Memory B cell (primary cell): ENCODE data around the gene HTR2B.
A peak's percentile ranks its signal among the peaks of the same experiment; 100 is the strongest.

ENCODE experiments used
- ATAC-seq: fragments of 150-1000 bp; cut with Tn5 transposase; 2 replicates; pipeline ENCODE4 v1.10.0; 2021; ENCODE audit warnings: low read depth, mild to moderate bottlenecking, moderate library complexity
- DNase-seq, 2 donors: peaks; one replicate each; pipeline ENCODE4 v3.0.0; 2022; ENCODE audit warnings: low spot score in 2 of 2
- H3K27ac Mint-ChIP-seq: one replicate; pipeline ENCODE4 v1.8.0; 2022; ENCODE audit warnings: mild to moderate bottlenecking, moderate library complexity, mixed read lengths
- H3K27me3 Mint-ChIP-seq: one replicate; pipeline ENCODE4 v1.8.0; 2022; ENCODE audit warnings: mixed read lengths
- H3K36me3 Mint-ChIP-seq: one replicate; pipeline ENCODE4 v1.8.0; 2022; ENCODE audit warnings: mild to moderate bottlenecking, mixed read lengths
- H3K4me1 Mint-ChIP-seq: one replicate; pipeline ENCODE4 v1.8.0; 2022; ENCODE audit warnings: mixed read lengths
- H3K4me3 Mint-ChIP-seq: one replicate; pipeline ENCODE4 v1.8.0; 2022; ENCODE audit warnings: mild to moderate bottlenecking, moderate library complexity, mixed read lengths
- H3K9me3 Mint-ChIP-seq: one replicate; pipeline ENCODE4 v1.8.0; 2022; ENCODE audit warnings: mixed read lengths

The HTR2B gene

GRCh38 chr2:231124838-231125568 is at the start of gene HTR2B:
TSS of gene HTR2B (minus strand) at chr2:231125042. CDS start at chr2:231123764, 1,278 bp downstream.
- no peak for DNase-seq
- peaks cover 4% of the 10 kb centered on the region for H3K36me3 Mint-ChIP-seq
- no peaks in the 10 kb centered on the region for H3K27me3 Mint-ChIP-seq
- H3K4me3 Mint-ChIP-seq, result no peak within 1 kb of the TSS
- H3K27ac Mint-ChIP-seq, result no peak within 1 kb of the TSS
- no peaks in the 10 kb centered on the region for H3K9me3 Mint-ChIP-seq
- peaks cover 4% of the 10 kb centered on the region for H3K4me1 Mint-ChIP-seq
- no peak for ATAC-seq

GRCh38 chr2:231174211-231174651 is 49.4 kb upstream of the HTR2B start:
- Mint-ChIP-seq H3K27ac (no peak overlapping the region), H3K36me3 (peaks cover 24% of the 10 kb centered on the region), H3K27me3 (no peaks in the 10 kb centered on the region), H3K9me3 (no peaks in the 10 kb centered on the region), H3K4me1 (peaks cover 3% of the 10 kb centered on the region), H3K4me3 (no peak overlapping the region)
- no peak for ATAC-seq
- no peak for DNase-seq

- Mint-ChIP-seq H3K27me3 (no peaks in the 10 kb centered on the region), H3K9me3 (no peaks in the 10 kb centered on the region)
- no peak for DNase-seq
These were observed 47.2 kb upstream of the HTR2B start for GRCh38 chr2:231172025-231172424.

GRCh38 chr2:231170055-231170454 is 45.2 kb upstream of the HTR2B start:
- Mint-ChIP-seq H3K4me1 (peaks cover 8% of the 10 kb centered on the region), H3K36me3 (peaks cover 44% of the 10 kb centered on the region), H3K27ac (no peak overlapping the region), H3K27me3 (no peaks in the 10 kb centered on the region), H3K4me3 (no peak overlapping the region), H3K9me3 (no peaks in the 10 kb centered on the region)
- DNase-seq (no peak), ATAC-seq (no peak)

More at GRCh38 chr2:231172025-231172424, 47.2 kb upstream of the HTR2B start:
- ATAC-seq, result no peak
- H3K4me1 Mint-ChIP-seq, result peaks cover 8% of the 10 kb centered on the region
- no peak overlapping the region for H3K4me3 Mint-ChIP-seq
- H3K36me3 Mint-ChIP-seq, result peaks cover 38% of the 10 kb centered on the region
- no peak overlapping the region for H3K27ac Mint-ChIP-seq

- H3K36me3 Mint-ChIP-seq, result peaks cover 43% of the 10 kb centered on the region
- no peaks in the 10 kb centered on the region for H3K27me3 Mint-ChIP-seq
- peaks cover 8% of the 10 kb centered on the region for H3K4me1 Mint-ChIP-seq
- H3K27ac Mint-ChIP-seq, result no peak overlapping the region
- H3K4me3 Mint-ChIP-seq, result no peak overlapping the region
- DNase-seq (no peak), ATAC-seq (no peak)
- no peaks in the 10 kb centered on the region for H3K9me3 Mint-ChIP-seq
These were observed 44.6 kb upstream of the HTR2B start for GRCh38 chr2:231169488-231169887.

- H3K9me3 Mint-ChIP-seq, result no peaks in the 10 kb centered on the region
- no peak for ATAC-seq
- peak overlapping the region; percentile 74 for H3K27ac Mint-ChIP-seq
- no peak for DNase-seq
- no peaks in the 10 kb centered on the region for H3K27me3 Mint-ChIP-seq
- H3K4me3 Mint-ChIP-seq, result no peak overlapping the region
- H3K36me3 Mint-ChIP-seq, result peaks cover 43% of the 10 kb centered on the region
- peaks cover 8% of the 10 kb centered on the region for H3K4me1 Mint-ChIP-seq
These were observed 43.8 kb upstream of the HTR2B start for GRCh38 chr2:231168460-231169139.

GRCh38 chr2:231167745-231168459 is 43.1 kb upstream of the HTR2B start:
- H3K4me3 Mint-ChIP-seq, result no peak overlapping the region
- H3K36me3 Mint-ChIP-seq, result peaks cover 46% of the 10 kb centered on the region
- ATAC-seq, result no peak

GRCh38 chr2:231163414-231164095 is 38.7 kb upstream of the HTR2B start:
- Mint-ChIP-seq H3K4me3 (no peak overlapping the region), H3K4me1 (peaks cover 11% of the 10 kb centered on the region), H3K27me3 (no peaks in the 10 kb centered on the region), H3K27ac (no peak overlapping the region), H3K36me3 (peaks cover 43% of the 10 kb centered on the region), H3K9me3 (no peaks in the 10 kb centered on the region)
- DNase-seq, result no peak
- ATAC-seq, result no peak

More at GRCh38 chr2:231167745-231168459, 43.1 kb upstream of the HTR2B start:
- no peak for DNase-seq
- Mint-ChIP-seq H3K27me3 (no peaks in the 10 kb centered on the region), H3K27ac (peak overlapping the region; percentile 74), H3K4me1 (peaks cover 8% of the 10 kb centered on the region), H3K9me3 (no peaks in the 10 kb centered on the region)

GRCh38 chr2:231163011-231163410 is 38.2 kb upstream of the HTR2B start:
- no peak for DNase-seq
- H3K4me3 Mint-ChIP-seq, result no peak overlapping the region
- H3K4me1 Mint-ChIP-seq, result peaks cover 6% of the 10 kb centered on the region
- H3K9me3 Mint-ChIP-seq, result no peaks in the 10 kb centered on the region
- no peaks in the 10 kb centered on the region for H3K27me3 Mint-ChIP-seq
- ATAC-seq, result no peak
- H3K27ac Mint-ChIP-seq, result no peak overlapping the region
- H3K36me3 Mint-ChIP-seq, result peaks cover 39% of the 10 kb centered on the region

GRCh38 chr2:231161877-231162329 is 37.1 kb upstream of the HTR2B start:
- Mint-ChIP-seq H3K36me3 (peaks cover 29% of the 10 kb centered on the region), H3K4me1 (peaks cover 3% of the 10 kb centered on the region), H3K9me3 (no peaks in the 10 kb centered on the region), H3K4me3 (no peak overlapping the region), H3K27me3 (no peaks in the 10 kb centered on the region), H3K27ac (peak overlapping the region; percentile 43)
- ATAC-seq, result no peak
- DNase-seq, result no peak

- H3K27me3 Mint-ChIP-seq, result no peaks in the 10 kb centered on the region
- peak overlapping the region; percentile 43 for H3K27ac Mint-ChIP-seq
- DNase-seq, result no peak
- H3K36me3 Mint-ChIP-seq, result peaks cover 24% of the 10 kb centered on the region
- no peak overlapping the region for H3K4me3 Mint-ChIP-seq
- peaks cover 3% of the 10 kb centered on the region for H3K4me1 Mint-ChIP-seq
- ATAC-seq, result peak; percentile 58
- H3K9me3 Mint-ChIP-seq, result no peaks in the 10 kb centered on the region
These were observed 36.5 kb upstream of the HTR2B start for GRCh38 chr2:231161252-231161839.

GRCh38 chr2:231160701-231161100 is 35.9 kb upstream of the HTR2B start:
- no peak overlapping the region for H3K27ac Mint-ChIP-seq
- ATAC-seq, result no peak
- H3K9me3 Mint-ChIP-seq, result no peaks in the 10 kb centered on the region
- DNase-seq, result no peak
- H3K4me1 Mint-ChIP-seq, result peaks cover 3% of the 10 kb centered on the region
- H3K27me3 Mint-ChIP-seq, result no peaks in the 10 kb centered on the region
- H3K36me3 Mint-ChIP-seq, result peaks cover 24% of the 10 kb centered on the region
- H3K4me3 Mint-ChIP-seq, result no peak overlapping the region

GRCh38 chr2:231159306-231159705 is 34.5 kb upstream of the HTR2B start:
- Mint-ChIP-seq H3K4me1 (peaks cover 3% of the 10 kb centered on the region), H3K27ac (no peak overlapping the region), H3K27me3 (no peaks in the 10 kb centered on the region), H3K36me3 (peaks cover 20% of the 10 kb centered on the region), H3K4me3 (no peak overlapping the region), H3K9me3 (no peaks in the 10 kb centered on the region)
- DNase-seq (no peak), ATAC-seq (no peak)
